Naive thymus-derived CD4-positive, alpha-beta T cell (primary cell): ENCODE measurements around the gene SAGE1. TPM values are rescaled to one million over a fixed set of nuclear protein-coding genes. Genes with fewer than 3 reads are reported as not detected.
"Not testable (repeated sequence)": the region's sequence is repeated elsewhere in the genome, so short reads cannot be mapped to it uniquely, and the experiment has no call there.

Experiments
- ATAC-seq: fragments of 150-1000 bp; cut with Tn5 transposase; 2 replicates; pipeline ENCODE4 v1.10.0; 2021; ENCODE audit warnings: mild to moderate bottlenecking, moderate library complexity
- CTCF ChIA-PET: fragments of 350-600 bp; sonication (Branson Sonifier 250); formaldehyde crosslinking; loops from one replicate; lab custom pipeline; 2021; ENCODE audit warnings: antibody characterized with exemption; lab: Charles Lee
- POLR2A ChIA-PET: fragments of 350-600 bp; sonication (Branson Sonifier 250); formaldehyde crosslinking; loops from one replicate; lab custom pipeline; 2021; ENCODE audit warnings: antibody characterized with exemption, inconsistent platforms; lab: Charles Lee
- DNase-seq, 9 donors: peaks; one replicate each; pipeline versions ENCODE4 v3.0.0 to v3.0.0-alpha.2; 2020 to 2022; ENCODE audit warnings: mixed read lengths in 1 of 9
- H3K27ac ChIP-seq: one replicate; pipeline ENCODE4 v1.7.0; 2013; ENCODE audit warnings: mild to moderate bottlenecking, low read depth, low read length, moderate library complexity
- H3K27me3 ChIP-seq, 2 donors: one replicate each; pipeline ENCODE4 v1.7.0; 2013; ENCODE audit warnings: low read length in 2 of 2, mild to moderate bottlenecking in 2 of 2, moderate library complexity in 2 of 2; ENCODE audit not compliant: control insufficient read depth in 2 of 2, insufficient read depth in 2 of 2
- H3K36me3 ChIP-seq, 3 experiments: 1 replicate in 2 of 3; 2 replicates in 1 of 3; pipeline ENCODE4 v1.7.0; 2013; ENCODE audit warnings: low read length in 3 of 3, mild to moderate bottlenecking in 3 of 3, moderate library complexity in 1 of 3; ENCODE audit not compliant: insufficient read depth in 3 of 3, control insufficient read depth in 2 of 3
- H3K4me1 ChIP-seq, 2 donors: one replicate each; pipeline ENCODE4 v1.7.0; 2013; ENCODE audit warnings: low read length in 2 of 2, mild to moderate bottlenecking in 2 of 2, moderate library complexity in 1 of 2; ENCODE audit not compliant: control insufficient read depth in 2 of 2, insufficient read depth in 2 of 2
- H3K4me3 ChIP-seq: 2 replicates; pipeline ENCODE4 v1.7.0; 2013; ENCODE audit warnings: mild to moderate bottlenecking, low read length
- H3K9me3 ChIP-seq, 3 experiments: 1 replicate in 2 of 3; 2 replicates in 1 of 3; pipeline ENCODE4 v1.7.0; 2013; ENCODE audit warnings: low read length in 3 of 3; ENCODE audit not compliant: control insufficient read depth in 2 of 3
- H3K27ac Mint-ChIP-seq, 9 donors: one replicate each; pipeline ENCODE4 v1.8.0; 2020 to 2022; ENCODE audit warnings: mixed read lengths in 9 of 9, mild to moderate bottlenecking in 8 of 9, moderate library complexity in 5 of 9, inconsistent platforms in 2 of 9
- H3K27me3 Mint-ChIP-seq, 5 donors: one replicate each; pipeline ENCODE4 v1.8.0; 2021 to 2022; ENCODE audit warnings: mixed read lengths in 5 of 5, mild to moderate bottlenecking in 1 of 5
- H3K36me3 Mint-ChIP-seq, 5 donors: one replicate each; pipeline ENCODE4 v1.8.0; 2020 to 2022; ENCODE audit warnings: mixed read lengths in 5 of 5, mild to moderate bottlenecking in 3 of 5, inconsistent platforms in 1 of 5
- H3K4me1 Mint-ChIP-seq, 7 donors: one replicate each; pipeline ENCODE4 v1.8.0; 2020 to 2022; ENCODE audit warnings: mixed read lengths in 7 of 7, mild to moderate bottlenecking in 3 of 7, inconsistent platforms in 1 of 7
- H3K4me3 Mint-ChIP-seq, 10 donors: one replicate each; pipeline ENCODE4 v1.8.0; 2020 to 2022; ENCODE audit warnings: mild to moderate bottlenecking in 10 of 10, mixed read lengths in 10 of 10, moderate library complexity in 6 of 10, inconsistent platforms in 2 of 10
- H3K9me3 Mint-ChIP-seq, 11 donors: one replicate each; pipeline ENCODE4 v1.8.0; 2020 to 2022; ENCODE audit warnings: mixed read lengths in 11 of 11, mild to moderate bottlenecking in 4 of 11, inconsistent platforms in 1 of 11, moderate library complexity in 1 of 11
- intact Hi-C, 2 donors: fragments of 100-400 bp; cut with micrococcal nuclease; formaldehyde crosslinking; loops; one replicate each; pipeline ENCODE4 v1.15.1; 2023
- polyA plus RNA-seq, 2 donors: library from polyadenylated mRNA; unstranded; fragments of 300-500 nt; fragmentation: Illumina TruSeq; gene quantifications; one replicate each; pipeline ENCODE4 v1.2.3, GENCODE V29; 2021
- total RNA-seq, 6 experiments: library from RNA in 5 of 6; stranded (reverse) in 5 of 6; gene quantifications; 1 replicate in 5 of 6; 2 replicates in 1 of 6; pipeline ENCODE4 v1.2.3 and lab custom pipeline; 2021 to 2026

The SAGE1 gene
- total and polyA plus RNA-seq, 7 experiments from 2014 or later, result not detected

- H3K9me3 ChIP-seq, result no peaks in the 10 kb centered on the region
- Mint-ChIP-seq H3K4me1 (no peaks in the 10 kb centered on the region), H3K4me3 (no peak overlapping the region), H3K36me3 (no peaks in the 10 kb centered on the region), H3K9me3 (no peaks in the 10 kb centered on the region), H3K27ac (no peak overlapping the region), H3K27me3 (peaks cover 0 to 4% (median 0%) of the 10 kb centered on the region in 5 donors)
- ChIA-PET CTCF (interaction anchor here (0.6 kb wide), 1 partner anchor 203 kb away, joined by 4 read pairs; no protein-coding TSS in a partner anchor), POLR2A (no interaction called here)
- intact Hi-C loops, result no loop called here
- H3K27me3 ChIP-seq, result no peaks in the 10 kb centered on the region
- no peaks in the 10 kb centered on the region for H3K4me1 ChIP-seq
- no peaks in the 10 kb centered on the region for H3K36me3 ChIP-seq
- DNase-seq (no peak), ATAC-seq (no peak)
- no peak overlapping the region for H3K4me3 ChIP-seq
- H3K27ac ChIP-seq, result no peak overlapping the region
These were observed 3.4 kb upstream of the SAGE1 start for GRCh38 chrX:135890087-135890585.

GRCh38 chrX:135892781-135893180 lies 735 bp upstream of the SAGE1 start:
- ATAC-seq (no peak), DNase-seq (no peak)
- Mint-ChIP-seq H3K36me3 (no peaks in the 10 kb centered on the region), H3K27ac (peak overlapping the region in 1 of 9 donors; percentile 41), H3K27me3 (peaks cover 0 to 4% (median 0%) of the 10 kb centered on the region in 5 donors), H3K4me3 (no peak overlapping the region), H3K4me1 (no peaks in the 10 kb centered on the region), H3K9me3 (no peaks in the 10 kb centered on the region)
- Histone ChIP-seq H3K27me3 (no peaks in the 10 kb centered on the region), H3K36me3 (no peaks in the 10 kb centered on the region), H3K27ac (no peak overlapping the region), H3K9me3 (no peaks in the 10 kb centered on the region), H3K4me3 (no peak overlapping the region), H3K4me1 (no peaks in the 10 kb centered on the region)
- ChIA-PET POLR2A (no interaction called here), CTCF (no interaction called here)
- intact Hi-C loops, result no loop called here

- Histone ChIP-seq H3K9me3 (no peaks in the 10 kb centered on the region), H3K27ac (no peak overlapping the region), H3K36me3 (no peaks in the 10 kb centered on the region), H3K27me3 (no peaks in the 10 kb centered on the region), H3K4me1 (no peaks in the 10 kb centered on the region), H3K4me3 (no peak overlapping the region)
- Mint-ChIP-seq H3K27ac (no peak overlapping the region), H3K4me3 (no peak overlapping the region), H3K36me3 (no peaks in the 10 kb centered on the region), H3K27me3 (peaks cover 0 to 13% (median 2%) of the 10 kb centered on the region in 5 donors), H3K4me1 (no peaks in the 10 kb centered on the region), H3K9me3 (no peaks in the 10 kb centered on the region)
- intact Hi-C loops, result no loop called here
- CTCF ChIA-PET, result no interaction called here
- DNase-seq, result no peak
- POLR2A ChIA-PET, result no interaction called here
- no peak for ATAC-seq
These were observed 16.7 kb downstream of the SAGE1 start for GRCh38 chrX:135910251-135910650.

GRCh38 chrX:135914404-135914803 lies 20.9 kb downstream of the SAGE1 start:
- DNase-seq (no peak), ATAC-seq (no peak)
- POLR2A ChIA-PET, result no interaction called here
- H3K27ac ChIP-seq, result no peak overlapping the region
- no peak overlapping the region for H3K4me3 Mint-ChIP-seq
- intact Hi-C loops, result no loop called here
- no peaks in the 10 kb centered on the region for H3K36me3 Mint-ChIP-seq
- H3K4me1 ChIP-seq, result no peaks in the 10 kb centered on the region
- no peaks in the 10 kb centered on the region for H3K9me3 Mint-ChIP-seq
- no peaks in the 10 kb centered on the region for H3K36me3 ChIP-seq
- CTCF ChIA-PET, result no interaction called here
- H3K9me3 ChIP-seq, result no peaks in the 10 kb centered on the region
- H3K4me3 ChIP-seq, result no peak overlapping the region
- H3K4me1 Mint-ChIP-seq, result no peaks in the 10 kb centered on the region
- H3K27me3 Mint-ChIP-seq, result peaks cover 0 to 2% (median 0%) of the 10 kb centered on the region in 5 donors
- no peaks in the 10 kb centered on the region for H3K27me3 ChIP-seq
- no peak overlapping the region for H3K27ac Mint-ChIP-seq

- CTCF ChIA-PET, intact Hi-C loops, H3K4me1 ChIP-seq: not testable (repeated sequence)
These were observed 27.0 kb downstream of the SAGE1 start for GRCh38 chrX:135920516-135920915.

GRCh38 chrX:135923353-135923752 lies 29.8 kb downstream of the SAGE1 start:
- Mint-ChIP-seq H3K36me3 (no peaks in the 10 kb centered on the region), H3K9me3 (no peaks in the 10 kb centered on the region), H3K4me1 (no peaks in the 10 kb centered on the region), H3K4me3 (no peak overlapping the region), H3K27ac (no peak overlapping the region), H3K27me3 (no peaks in the 10 kb centered on the region)
- CTCF ChIA-PET, result no interaction called here
- H3K4me1 ChIP-seq, result no peaks in the 10 kb centered on the region
- no peaks in the 10 kb centered on the region for H3K36me3 ChIP-seq
- DNase-seq (no peak), ATAC-seq (no peak)
- no peaks in the 10 kb centered on the region for H3K9me3 ChIP-seq
- intact Hi-C loops, result no loop called here
- H3K4me3 ChIP-seq, result no peak overlapping the region
- POLR2A ChIA-PET, result no interaction called here
- H3K27me3 ChIP-seq, result no peaks in the 10 kb centered on the region
- H3K27ac ChIP-seq, result no peak overlapping the region

More at GRCh38 chrX:135920516-135920915, 27.0 kb downstream of the SAGE1 start:
- H3K4me3 Mint-ChIP-seq, H3K27me3 ChIP-seq, ATAC-seq, H3K27ac Mint-ChIP-seq, H3K9me3 ChIP-seq, H3K4me3 ChIP-seq, H3K27ac ChIP-seq, H3K36me3 Mint-ChIP-seq, H3K36me3 ChIP-seq, H3K27me3 Mint-ChIP-seq, H3K9me3 Mint-ChIP-seq, DNase-seq, H3K4me1 Mint-ChIP-seq: not testable (repeated sequence)
- POLR2A ChIA-PET, result interaction anchor here (0.6 kb wide), 1 partner anchor 9 kb away, joined by 3 read pairs; no protein-coding TSS in a partner anchor

- Histone ChIP-seq H3K4me1 (no peaks in the 10 kb centered on the region), H3K36me3 (no peaks in the 10 kb centered on the region), H3K27ac (no peak overlapping the region), H3K9me3 (no peaks in the 10 kb centered on the region), H3K4me3 (no peak overlapping the region), H3K27me3 (no peaks in the 10 kb centered on the region)
- Mint-ChIP-seq H3K4me1 (peaks cover 0 to 2% (median 0%) of the 10 kb centered on the region in 7 donors), H3K27me3 (no peaks in the 10 kb centered on the region), H3K27ac (no peak overlapping the region), H3K36me3 (no peaks in the 10 kb centered on the region), H3K4me3 (no peak overlapping the region), H3K9me3 (no peaks in the 10 kb centered on the region)
- DNase-seq, result no peak
- no peak for ATAC-seq
- ChIA-PET POLR2A (no interaction called here), CTCF (no interaction called here)
- intact Hi-C loops, result no loop called here
These were observed 34.4 kb downstream of the SAGE1 start for GRCh38 chrX:135927897-135928296.
